Ovary (tissue), 9 donors: ENCODE results near the gene BRPF3. TPM values are rescaled to one million over a fixed set of nuclear protein-coding genes. Genes with fewer than 3 reads are reported as not detected.

Experiments
- DNase-seq, 5 donors: peaks; one replicate each; pipeline ENCODE4 v3.0.0-alpha.2; 2019 to 2020
- H3K27ac ChIP-seq, 2 donors: fragments of 200-600 bp; one replicate each; pipeline versions ENCODE4 v1.5.1 to v1.8.0; 2019 to 2022
- H3K27me3 ChIP-seq: fragments of 200-600 bp; one replicate; pipeline ENCODE4 v1.8.0; 2022
- H3K36me3 ChIP-seq: fragments of 200-600 bp; sonication (generic); one replicate; pipeline ENCODE4 v1.5.1; 2019
- H3K4me1 ChIP-seq: one replicate; pipeline ENCODE4 v1.8.1; 2013; ENCODE audit warnings: mild to moderate bottlenecking, moderate library complexity; ENCODE audit not compliant: insufficient read depth
- H3K4me3 ChIP-seq: fragments of 200-600 bp; sonication (generic); one replicate; pipeline ENCODE4 v1.5.1; 2017
- H3K9me3 ChIP-seq, 2 donors: fragments of 200-600 bp in 1 of 2; sonication (generic) in 1 of 2; one replicate each; pipeline versions ENCODE4 v1.5.1 to v1.8.1; 2013 to 2019; ENCODE audit warnings: mild to moderate bottlenecking in 1 of 2, moderate library complexity in 1 of 2
- CTCF ChIP-seq, 3 donors: fragments of 450-650 bp in 2 of 3; fragments of 200-600 bp in 1 of 3; IDR thresholded peaks; one replicate each; pipeline versions ENCODE4 v1.5.1 to v1.8.0; 2016 to 2022; ENCODE audit warnings: antibody characterized with exemption in 3 of 3, mild to moderate bottlenecking in 1 of 3
- EP300 ChIP-seq: sonication (generic); formaldehyde crosslinking; IDR thresholded peaks from one replicate; pipeline ENCODE4 v1.6.1; 2017; ENCODE audit warnings: antibody characterized with exemption
- POLR2A ChIP-seq: fragments of 450-650 bp; IDR thresholded peaks from one replicate; pipeline ENCODE4 v1.6.1; 2017; ENCODE audit warnings: antibody characterized with exemption, mild to moderate bottlenecking, moderate library complexity
- WGBS, 3 donors: extraction: QIAGEN DNeasy Blood & Tissue Kit in 1 of 3; methylation state at CpG; one replicate each; pipeline versions ENCODE4 v1.1.5 to v1.1.7; 2013 to 2017; 5-methylcytosine and 5-hydroxymethylcytosine counted together
- intact Hi-C, 4 donors: fragments of 100-400 bp; cut with DNase I; formaldehyde crosslinking; loops; one replicate each; pipeline versions ENCODE4 v1.11.0 to v1.15.1; 2022 to 2023
- polyA plus RNA-seq, 2 donors: library from polyadenylated mRNA; stranded (reverse); fragments of 200-250 nt in 1 of 2; fragments of 350-450 nt in 1 of 2; fragmentation: Illumina TruSeq in 1 of 2; extraction: RNeasy Lipid Tissue Mini Kit (QIAGEN cat#74804) in 1 of 2; gene quantifications; one replicate each; pipeline ENCODE4 v1.2.3, GENCODE V29; 2013 to 2014
- total RNA-seq, 7 donors: library from RNA; depleted of rRNA in 2 of 7; stranded (reverse); fragments of >200 nt in 2 of 7; fragmentation: NEBNext Ultra II Directional in 3 of 7; extraction: Animal tissue kit (Norgen Biotek cat#: 25700) in 3 of 7; gene quantifications; one replicate each; pipeline versions ENCODE4 v1.1.0 to v1.2.4, GENCODE V29; 2016 to 2023
- donor health status: DM: no; HTN: no; CAD: no; lungs with moderate emphysema.
- donor health status: DM: no; HTN: no; CAD: no.
- donor health status: Bipolar disorder and iron deficiency.
- donor health status: DM: yes; HTN: yes; CAD: no.
- donor health status: DM: no; HTN: no; CAD: no.
- donor health status: DM: yes; HTN: yes; CAD: no.

BRPF3 gene
- total and polyA plus RNA-seq, 9 donors, result 15.7 to 34.5 (median 30.3) TPM

- Histone ChIP-seq H3K4me3 (no peak overlapping the region), H3K36me3 (no peaks in the 10 kb centered on the region), H3K27me3 (no peaks in the 10 kb centered on the region), H3K27ac (no peak overlapping the region), H3K9me3 (no peaks in the 10 kb centered on the region), H3K4me1 (no peaks in the 10 kb centered on the region)
- TF ChIP-seq EP300, result no peak
- no peak for TF ChIP-seq CTCF (IDR thresholded peaks at IDR 0.05)
- no peak for TF ChIP-seq POLR2A
- DNase-seq, result no peak
- intact Hi-C loops, result no loop called here
- WGBS, 3 donors, result 78 to 86% (median 82%) methylated on average over 4 of the region's 4 CpGs
These were observed 46.1 kb downstream of the BRPF3 start for GRCh38 chr6:36242626-36243025.

- Histone ChIP-seq H3K27ac (no peak overlapping the region), H3K4me1 (peaks cover 1% of the 10 kb centered on the region), H3K27me3 (no peaks in the 10 kb centered on the region), H3K36me3 (no peaks in the 10 kb centered on the region), H3K9me3 (no peaks in the 10 kb centered on the region), H3K4me3 (no peak overlapping the region)
- no peak for DNase-seq
- intact Hi-C loops, result no loop called here
- TF ChIP-seq CTCF (IDR thresholded peaks at IDR 0.05), result no peak
- no peak for TF ChIP-seq POLR2A
- no peak for TF ChIP-seq EP300
- 75 to 81% (median 78%) methylated on average over 3 of the region's 3 CpGs for WGBS, 3 donors
These were observed 47.1 kb downstream of the BRPF3 start for GRCh38 chr6:36243562-36244212.

GRCh38 chr6:36244641-36245280 is 48.2 kb downstream of the BRPF3 start:
- Histone ChIP-seq H3K4me1 (peaks cover 5% of the 10 kb centered on the region), H3K4me3 (no peak overlapping the region), H3K27me3 (no peaks in the 10 kb centered on the region), H3K36me3 (no peaks in the 10 kb centered on the region), H3K9me3 (no peaks in the 10 kb centered on the region), H3K27ac (no peak overlapping the region)
- intact Hi-C loops, result no loop called here
- 89 to 92% (median 90%) methylated on average over 8 of the region's 8 CpGs for WGBS, 3 donors
- DNase-seq, result no peak
- TF ChIP-seq EP300 (no peak), POLR2A (no peak), CTCF (IDR thresholded peaks at IDR 0.05) (no peak)

- Histone ChIP-seq H3K36me3 (no peaks in the 10 kb centered on the region), H3K27ac (no peak overlapping the region), H3K9me3 (no peaks in the 10 kb centered on the region), H3K27me3 (no peaks in the 10 kb centered on the region), H3K4me1 (peaks cover 5% of the 10 kb centered on the region), H3K4me3 (no peak overlapping the region)
- WGBS, 3 donors, result 65 to 75% (median 66%) methylated on average over 8 of the region's 8 CpGs
- no peak for TF ChIP-seq POLR2A
- no peak for TF ChIP-seq EP300
- TF ChIP-seq CTCF (IDR thresholded peaks at IDR 0.05), result no peak
- no peak for DNase-seq
- intact Hi-C loops, result no loop called here
These were observed 49.1 kb downstream of the BRPF3 start for GRCh38 chr6:36245572-36246061.
